Measurements from ENCODE around the gene MAL. TPM values are rescaled to one million over a fixed set of nuclear protein-coding genes. Genes with fewer than 3 reads are reported as not detected.

The MAL gene
- total RNA-seq, 1 donor from 2014 or later, result 101 TPM

DNA sequence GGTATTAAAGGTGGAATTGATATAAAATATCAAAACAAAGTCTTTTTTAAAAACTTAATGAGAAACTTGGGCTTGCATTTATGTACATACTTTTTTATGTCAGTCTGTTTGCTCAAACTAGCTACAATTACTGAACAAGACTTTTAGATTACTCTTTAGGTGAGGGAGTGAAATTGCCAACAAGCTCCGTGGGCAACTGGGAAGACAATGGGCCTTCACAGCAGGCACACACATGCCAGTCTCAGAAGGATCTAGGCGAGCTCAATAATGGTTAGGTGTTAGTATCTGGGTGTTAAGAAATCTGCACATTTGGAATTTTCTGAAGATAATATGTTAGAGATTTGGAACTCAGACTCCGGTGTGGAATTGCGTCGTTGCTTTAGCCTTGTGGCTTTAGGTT, 23.0 kb upstream of the MAL start:
- intact Hi-C loops (cut with micrococcal nuclease), result no loop called here
- no peak overlapping the region for H3K27ac Mint-ChIP-seq
- DNase-seq (ENCODE audit: low spot score), result no peak
- H3K27me3 Mint-ChIP-seq (ENCODE audit: low read depth), result peaks cover 24% of the 10 kb centered on the region
- H3K4me1 Mint-ChIP-seq (ENCODE audit: low read depth), result peaks cover 4% of the 10 kb centered on the region
- H3K9me3 Mint-ChIP-seq, result no peaks in the 10 kb centered on the region
- no peaks in the 10 kb centered on the region for H3K36me3 Mint-ChIP-seq (ENCODE audit: low read depth)
- H3K4me3 Mint-ChIP-seq (ENCODE audit: low read depth), result no peak overlapping the region

- intact Hi-C loops (cut with micrococcal nuclease), result no loop called here
- peaks cover 4% of the 10 kb centered on the region for H3K4me1 Mint-ChIP-seq (ENCODE audit: low read depth)
- H3K4me3 Mint-ChIP-seq (ENCODE audit: low read depth), result no peak overlapping the region
- H3K27me3 Mint-ChIP-seq (ENCODE audit: low read depth), result peaks cover 19% of the 10 kb centered on the region
- DNase-seq (ENCODE audit: low spot score), result no peak
- no peaks in the 10 kb centered on the region for H3K36me3 Mint-ChIP-seq (ENCODE audit: low read depth)
- H3K9me3 Mint-ChIP-seq, result no peaks in the 10 kb centered on the region
- H3K27ac Mint-ChIP-seq, result no peak overlapping the region
Observed at GRCh38 chr2:95004287-95004686, 21.2 kb upstream of the MAL start.

DNA sequence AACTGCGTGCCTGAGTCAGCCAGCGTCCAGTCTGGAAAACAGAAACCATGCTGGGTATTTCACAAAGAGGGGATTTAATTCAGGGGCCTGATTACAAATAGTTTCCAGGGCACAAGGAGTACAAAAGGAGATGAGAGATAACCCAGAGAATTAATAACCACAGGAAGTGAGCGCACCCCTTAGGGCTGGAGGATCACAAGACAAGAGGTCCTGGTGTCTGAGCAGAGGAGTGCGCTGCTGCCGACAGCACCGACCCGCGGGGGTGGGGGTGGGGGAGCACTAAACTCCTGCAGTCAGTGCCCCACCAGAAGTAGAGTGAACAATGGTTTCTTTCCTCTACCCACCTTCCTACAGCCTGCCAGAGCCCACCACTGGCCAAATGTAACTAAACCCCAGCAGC, 20.8 kb upstream of the MAL start:
- H3K27ac Mint-ChIP-seq, result no peak overlapping the region
- H3K4me3 Mint-ChIP-seq (ENCODE audit: low read depth), result no peak overlapping the region
- peaks cover 16% of the 10 kb centered on the region for H3K27me3 Mint-ChIP-seq (ENCODE audit: low read depth)
- peaks cover 4% of the 10 kb centered on the region for H3K4me1 Mint-ChIP-seq (ENCODE audit: low read depth)
- no peak for DNase-seq (ENCODE audit: low spot score)
- H3K9me3 Mint-ChIP-seq, result no peaks in the 10 kb centered on the region
- no peaks in the 10 kb centered on the region for H3K36me3 Mint-ChIP-seq (ENCODE audit: low read depth)
- intact Hi-C loops (cut with micrococcal nuclease), result no loop called here

DNA sequence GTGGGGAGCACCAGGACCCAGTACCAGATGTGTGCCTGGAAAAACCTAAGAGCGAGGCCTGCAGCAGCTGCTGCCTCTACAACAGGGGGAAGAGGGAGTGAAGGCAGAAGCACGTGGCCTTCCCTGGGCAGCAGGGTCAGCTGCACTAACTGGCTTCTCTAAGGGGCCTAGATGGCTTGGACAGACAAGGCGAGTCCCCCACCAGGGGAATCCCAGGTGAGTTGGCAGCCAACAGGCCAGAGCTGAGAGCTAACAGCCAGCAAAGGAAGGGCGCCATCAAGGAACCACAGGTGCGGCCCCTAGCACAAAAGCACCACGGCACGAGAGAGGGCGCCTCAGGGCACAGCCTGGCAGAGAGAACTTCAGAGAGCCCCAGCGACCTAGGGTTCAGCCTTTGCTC, 19.8 kb upstream of the MAL start:
- Mint-ChIP-seq H3K4me1 (ENCODE audit: low read depth) (peaks cover 4% of the 10 kb centered on the region), H3K27me3 (ENCODE audit: low read depth) (peaks cover 11% of the 10 kb centered on the region), H3K27ac (no peak overlapping the region)

DNA sequence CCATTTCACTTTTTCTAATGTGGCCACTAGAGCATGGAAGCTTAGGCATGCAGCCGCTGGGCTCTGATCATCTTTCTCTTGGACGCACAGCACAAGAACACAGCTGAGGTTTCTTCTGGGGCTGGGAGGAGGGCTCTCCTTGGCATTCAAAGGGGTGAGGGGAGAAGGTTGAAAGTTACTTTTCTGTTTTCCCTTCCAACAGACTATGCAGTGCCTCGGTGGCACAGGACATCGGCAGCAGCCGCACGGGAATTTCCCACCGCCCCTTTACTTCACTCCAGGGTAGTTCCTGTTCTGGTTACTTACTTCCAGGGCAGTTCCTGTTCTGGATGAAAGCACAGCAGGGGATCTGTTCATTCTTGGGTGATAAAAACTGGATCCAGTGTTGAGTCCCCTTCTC, 18.9 kb upstream of the MAL start:
- no peak overlapping the region for H3K27ac Mint-ChIP-seq
- intact Hi-C loops (cut with micrococcal nuclease), result no loop called here
- H3K4me1 Mint-ChIP-seq (ENCODE audit: low read depth), result peaks cover 4% of the 10 kb centered on the region
- peaks cover 9% of the 10 kb centered on the region for H3K27me3 Mint-ChIP-seq (ENCODE audit: low read depth)
- no peak overlapping the region for H3K4me3 Mint-ChIP-seq (ENCODE audit: low read depth)
- no peaks in the 10 kb centered on the region for H3K9me3 Mint-ChIP-seq
- H3K36me3 Mint-ChIP-seq (ENCODE audit: low read depth), result no peaks in the 10 kb centered on the region
- DNase-seq (ENCODE audit: low spot score), result no peak

More for the DNA sequence above, 19.8 kb upstream of the MAL start:
- H3K4me3 Mint-ChIP-seq (ENCODE audit: low read depth), result no peak overlapping the region
- H3K9me3 Mint-ChIP-seq, result no peaks in the 10 kb centered on the region
- H3K36me3 Mint-ChIP-seq (ENCODE audit: low read depth), result no peaks in the 10 kb centered on the region
- intact Hi-C loops (cut with micrococcal nuclease), result no loop called here
- no peak for DNase-seq (ENCODE audit: low spot score)

DNA sequence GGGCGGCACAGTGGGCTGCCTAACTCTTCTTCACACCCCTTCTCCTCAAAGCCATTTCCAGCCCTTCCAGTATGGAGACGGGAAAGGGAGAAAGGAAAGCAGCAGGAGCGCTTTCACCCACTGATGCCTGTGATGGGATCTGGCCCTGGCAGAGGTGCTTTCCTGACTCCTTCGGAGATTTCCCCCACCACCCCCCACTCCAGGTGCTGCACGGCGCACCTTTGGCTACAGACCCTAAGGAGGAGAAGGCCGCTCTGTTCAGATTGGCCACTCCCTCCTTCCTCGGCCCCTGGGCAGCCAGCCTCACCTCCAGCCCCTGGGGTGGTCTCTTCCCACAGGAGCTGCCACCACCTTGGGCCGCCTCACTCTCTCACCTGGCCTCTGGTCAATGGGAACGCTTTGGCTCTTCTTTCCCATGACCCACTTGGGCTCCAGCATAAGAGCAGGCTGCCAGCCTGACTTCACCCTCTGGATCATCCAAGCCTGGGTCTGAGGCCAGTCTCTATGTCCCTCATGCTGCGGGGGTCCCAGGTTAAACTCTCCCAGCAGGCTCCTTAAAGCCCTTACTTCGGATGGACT, 18.4 kb upstream of the MAL start:
- Mint-ChIP-seq H3K4me1 (ENCODE audit: low read depth) (peaks cover 4% of the 10 kb centered on the region), H3K27me3 (ENCODE audit: low read depth) (peaks cover 9% of the 10 kb centered on the region), H3K4me3 (ENCODE audit: low read depth) (no peak overlapping the region), H3K36me3 (ENCODE audit: low read depth) (no peaks in the 10 kb centered on the region), H3K27ac (no peak overlapping the region), H3K9me3 (no peaks in the 10 kb centered on the region)
- intact Hi-C loops (cut with micrococcal nuclease), result no loop called here
- DNase-seq (ENCODE audit: low spot score), result no peak

- H3K4me1 Mint-ChIP-seq (ENCODE audit: low read depth), result peaks cover 4% of the 10 kb centered on the region
- H3K27me3 Mint-ChIP-seq (ENCODE audit: low read depth), result peaks cover 6% of the 10 kb centered on the region
- no peaks in the 10 kb centered on the region for H3K9me3 Mint-ChIP-seq
- H3K36me3 Mint-ChIP-seq (ENCODE audit: low read depth), result no peaks in the 10 kb centered on the region
- H3K27ac Mint-ChIP-seq, result no peak overlapping the region
- no peak overlapping the region for H3K4me3 Mint-ChIP-seq (ENCODE audit: low read depth)
- no peak for DNase-seq (ENCODE audit: low spot score)
- intact Hi-C loops (cut with micrococcal nuclease), result no loop called here
Observed at GRCh38 chr2:95007822-95008221, 17.7 kb upstream of the MAL start.

- intact Hi-C loops (cut with micrococcal nuclease), result no loop called here
- H3K36me3 Mint-ChIP-seq (ENCODE audit: low read depth), result no peaks in the 10 kb centered on the region
- DNase-seq (ENCODE audit: low spot score), result no peak
- H3K9me3 Mint-ChIP-seq, result no peaks in the 10 kb centered on the region
- H3K4me3 Mint-ChIP-seq (ENCODE audit: low read depth), result no peak overlapping the region
- H3K4me1 Mint-ChIP-seq (ENCODE audit: low read depth), result peaks cover 4% of the 10 kb centered on the region
- H3K27ac Mint-ChIP-seq, result no peak overlapping the region
- H3K27me3 Mint-ChIP-seq (ENCODE audit: low read depth), result peaks cover 6% of the 10 kb centered on the region
Observed at GRCh38 chr2:95008306-95008705, 17.2 kb upstream of the MAL start.

- Mint-ChIP-seq H3K27ac (no peak overlapping the region), H3K4me1 (ENCODE audit: low read depth) (peaks cover 6% of the 10 kb centered on the region), H3K27me3 (ENCODE audit: low read depth) (peaks cover 6% of the 10 kb centered on the region), H3K4me3 (ENCODE audit: low read depth) (no peak overlapping the region), H3K36me3 (ENCODE audit: low read depth) (no peaks in the 10 kb centered on the region), H3K9me3 (no peaks in the 10 kb centered on the region)
- intact Hi-C loops (cut with micrococcal nuclease), result no loop called here
- no peak for DNase-seq (ENCODE audit: low spot score)
Observed at GRCh38 chr2:95008996-95009395, 16.5 kb upstream of the MAL start.

DNA sequence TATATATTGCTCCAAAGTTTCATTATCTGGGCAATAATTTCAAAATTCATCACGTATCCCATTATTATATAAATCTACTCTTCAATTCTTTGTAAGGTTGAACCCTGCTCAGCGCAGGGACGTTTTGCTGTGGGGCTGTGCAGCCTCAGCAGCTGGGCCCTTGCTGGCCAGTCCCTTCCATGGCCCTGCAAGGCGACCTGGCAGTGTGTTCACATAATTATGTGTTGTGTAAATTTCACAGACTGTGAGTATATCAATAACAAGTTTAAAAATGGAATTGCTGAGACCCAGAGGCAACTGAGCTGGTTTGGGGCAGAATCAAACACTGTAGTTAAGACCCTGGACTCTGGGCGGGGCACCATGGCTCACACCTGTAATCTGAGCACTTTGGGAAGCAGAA, 16.1 kb upstream of the MAL start:
- H3K4me1 Mint-ChIP-seq (ENCODE audit: low read depth), result peaks cover 4% of the 10 kb centered on the region
- no peak overlapping the region for H3K27ac Mint-ChIP-seq
- H3K27me3 Mint-ChIP-seq (ENCODE audit: low read depth), result peaks cover 5% of the 10 kb centered on the region
- intact Hi-C loops (cut with micrococcal nuclease), result no loop called here
- no peak overlapping the region for H3K4me3 Mint-ChIP-seq (ENCODE audit: low read depth)
- DNase-seq (ENCODE audit: low spot score), result no peak
- no peaks in the 10 kb centered on the region for H3K9me3 Mint-ChIP-seq
- H3K36me3 Mint-ChIP-seq (ENCODE audit: low read depth), result no peaks in the 10 kb centered on the region

- peaks cover 2% of the 10 kb centered on the region for H3K4me1 Mint-ChIP-seq (ENCODE audit: low read depth)
- no peaks in the 10 kb centered on the region for H3K9me3 Mint-ChIP-seq
- H3K27me3 Mint-ChIP-seq (ENCODE audit: low read depth), result peaks cover 4% of the 10 kb centered on the region
- H3K36me3 Mint-ChIP-seq (ENCODE audit: low read depth), result no peaks in the 10 kb centered on the region
- intact Hi-C loops (cut with micrococcal nuclease), result no loop called here
- no peak overlapping the region for H3K27ac Mint-ChIP-seq
- no peak overlapping the region for H3K4me3 Mint-ChIP-seq (ENCODE audit: low read depth)
- DNase-seq (ENCODE audit: low spot score), result no peak
Observed at GRCh38 chr2:95010126-95010525, 15.4 kb upstream of the MAL start.

DNA sequence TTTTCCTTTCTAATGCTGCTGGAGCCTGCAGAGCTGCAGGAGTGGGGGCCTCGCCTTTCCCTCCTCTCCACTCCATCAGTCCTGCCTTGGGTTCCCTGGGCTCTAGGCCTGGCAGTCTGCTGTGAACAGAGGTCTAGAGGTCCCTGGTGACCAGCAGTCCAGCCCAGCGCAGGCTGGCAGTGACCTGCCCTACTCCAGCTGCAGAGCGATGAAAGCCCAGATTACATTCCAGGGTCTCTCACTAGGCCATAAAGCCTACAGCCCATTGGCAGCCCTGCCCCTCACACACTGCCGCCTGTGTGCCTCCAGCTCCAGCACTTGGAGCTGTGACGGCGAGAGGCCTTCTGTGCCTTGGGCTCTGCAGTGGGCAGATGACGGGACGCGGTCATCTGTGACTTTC, 14.8 kb upstream of the MAL start:
- no peak for DNase-seq (ENCODE audit: low spot score)
- no peaks in the 10 kb centered on the region for H3K9me3 Mint-ChIP-seq
- no peak overlapping the region for H3K27ac Mint-ChIP-seq
- peaks cover 6% of the 10 kb centered on the region for H3K4me1 Mint-ChIP-seq (ENCODE audit: low read depth)
- no peaks in the 10 kb centered on the region for H3K36me3 Mint-ChIP-seq (ENCODE audit: low read depth)
- H3K4me3 Mint-ChIP-seq (ENCODE audit: low read depth), result no peak overlapping the region
- peaks cover 4% of the 10 kb centered on the region for H3K27me3 Mint-ChIP-seq (ENCODE audit: low read depth)
- intact Hi-C loops (cut with micrococcal nuclease), result no loop called here

DNA sequence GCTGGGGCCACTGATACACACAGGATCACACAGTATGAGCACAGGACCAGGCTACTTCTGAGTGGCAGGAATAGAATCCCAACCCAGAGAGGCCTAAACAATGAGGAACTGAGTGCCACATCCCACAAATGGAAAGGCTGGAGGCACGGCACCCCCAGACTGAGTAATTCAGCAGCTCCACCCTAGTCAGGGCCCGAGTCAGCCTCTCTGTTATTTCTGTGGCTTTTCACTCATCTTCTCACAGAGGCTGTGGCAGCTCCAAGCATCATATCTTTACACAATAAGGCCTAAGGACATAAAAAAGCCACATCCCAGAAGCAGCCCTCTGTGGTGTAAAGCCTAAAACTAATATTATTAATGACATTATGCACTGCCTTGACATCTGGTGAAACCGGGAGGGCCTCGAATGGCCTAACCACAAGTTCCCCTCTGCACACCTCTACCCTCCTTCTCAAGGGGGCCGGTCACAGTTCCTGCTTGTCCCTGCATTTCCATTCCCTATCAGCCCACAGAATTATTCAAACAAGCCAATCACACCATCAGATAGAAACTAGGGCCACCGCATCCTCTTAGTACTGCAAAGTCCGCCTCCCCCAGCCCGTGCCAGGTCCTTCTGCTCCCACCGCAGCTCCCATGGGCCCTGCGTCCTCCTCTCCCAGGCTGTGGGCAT, 12.5 kb upstream of the MAL start:
- H3K4me3 Mint-ChIP-seq (ENCODE audit: low read depth), result no peak overlapping the region
- no peaks in the 10 kb centered on the region for H3K36me3 Mint-ChIP-seq (ENCODE audit: low read depth)
- H3K4me1 Mint-ChIP-seq (ENCODE audit: low read depth), result peaks cover 6% of the 10 kb centered on the region
- no peak overlapping the region for H3K27ac Mint-ChIP-seq
- no peak for DNase-seq (ENCODE audit: low spot score)
- H3K27me3 Mint-ChIP-seq (ENCODE audit: low read depth), result peaks cover 3% of the 10 kb centered on the region
- no peaks in the 10 kb centered on the region for H3K9me3 Mint-ChIP-seq
- intact Hi-C loops (cut with micrococcal nuclease), result no loop called here

DNA sequence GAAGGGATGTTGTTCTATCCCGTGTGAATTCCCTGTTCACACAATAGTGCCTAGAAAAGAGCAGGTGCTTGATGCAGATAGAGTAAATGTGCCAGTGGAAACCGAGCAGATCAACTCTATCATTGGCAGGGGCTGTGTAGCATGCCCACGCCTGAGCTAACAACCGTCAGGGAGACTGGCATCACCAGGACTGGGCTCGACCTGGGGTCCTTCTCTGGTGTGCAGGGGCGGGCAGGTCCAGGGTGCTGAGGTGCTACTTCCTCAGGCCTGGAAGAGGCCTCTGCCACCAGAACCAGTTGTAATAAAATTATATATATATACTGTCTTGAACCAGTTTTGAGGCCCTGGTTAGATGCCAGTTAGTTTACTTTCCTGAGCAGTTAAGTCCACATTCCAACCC, 11.8 kb upstream of the MAL start:
- DNase-seq (ENCODE audit: low spot score), result no peak
- Mint-ChIP-seq H3K36me3 (ENCODE audit: low read depth) (no peaks in the 10 kb centered on the region), H3K4me1 (ENCODE audit: low read depth) (peaks cover 6% of the 10 kb centered on the region), H3K9me3 (no peaks in the 10 kb centered on the region), H3K27ac (no peak overlapping the region), H3K27me3 (ENCODE audit: low read depth) (no peaks in the 10 kb centered on the region), H3K4me3 (ENCODE audit: low read depth) (no peak overlapping the region)
- intact Hi-C loops (cut with micrococcal nuclease), result no loop called here
